Measurements from ENCODE around the gene CDKAL1.

The CDKAL1 gene

GRCh38 chr6:21219856-21220255 lies 685.6 kb downstream of the CDKAL1 start:
- no peak overlapping the region for H2BK15ac ChIP-seq (ENCODE audit: low read depth, poor library complexity, severe bottlenecking)
- 93% methylated on average over 3 of the region's 7 CpGs for WGBS
- H2AK5ac ChIP-seq (ENCODE audit: low read length, severe bottlenecking), result no peak overlapping the region
- H3K27ac ChIP-seq (ENCODE audit: low read length, poor library complexity, severe bottlenecking), result no peak overlapping the region
- no peaks in the 10 kb centered on the region for H3K79me1 ChIP-seq (replicated peaks; ENCODE audit: low read length, poor library complexity, severe bottlenecking)
- H3K23ac ChIP-seq (ENCODE audit: low read length in 2 of 2), result no peak overlapping the region
- no peak overlapping the region for H3K18ac ChIP-seq (ENCODE audit: low read depth in 1 of 2, low read length in 2 of 2)
- no peak overlapping the region for H2BK12ac ChIP-seq (ENCODE audit: low read length in 2 of 2)
- no peaks in the 10 kb centered on the region for H3K27me3 ChIP-seq (ENCODE audit: control insufficient read depth in 1 of 2, insufficient read depth in 1 of 2, low read length in 2 of 2)
- H2BK120ac ChIP-seq (ENCODE audit: low read depth, low read length), result no peak overlapping the region
- no peak overlapping the region for H3K4me2 ChIP-seq (ENCODE audit: low read length, poor library complexity, severe bottlenecking)
- peaks cover 0 to 4% of the 10 kb centered on the region in 2 experiments for H3K36me3 ChIP-seq (ENCODE audit: control insufficient read depth in 1 of 2, insufficient read depth in 2 of 2, low read depth in 1 of 2, low read length in 2 of 2)
- no peak for DNase-seq
- no peak overlapping the region for H4K91ac ChIP-seq (ENCODE audit: low read length)
- no peak overlapping the region for H3K14ac ChIP-seq (ENCODE audit: low read length in 2 of 2)
- H3K4me3 ChIP-seq (ENCODE audit: insufficient read depth in 1 of 2, low read depth in 1 of 2, low read length in 2 of 2), result no peak overlapping the region
- no peak overlapping the region for H2BK5ac ChIP-seq (ENCODE audit: low read depth, low read length, poor library complexity, severe bottlenecking)
- peaks cover 21% of the 10 kb centered on the region for H3K9me3 ChIP-seq (ENCODE audit: control insufficient read depth, low read length)
- no peak overlapping the region for H3K4ac ChIP-seq (ENCODE audit: low read depth in 1 of 2, low read length in 2 of 2)
- H4K8ac ChIP-seq (ENCODE audit: low read length), result no peak overlapping the region
- no peak overlapping the region for H2AFZ ChIP-seq (ENCODE audit: low read depth, low read length)
- H3K9ac ChIP-seq (ENCODE audit: low read length), result no peak overlapping the region
- H3K4me1 ChIP-seq (ENCODE audit: control insufficient read depth, insufficient read depth, low read depth, low read length), result no peaks in the 10 kb centered on the region

GRCh38 chr6:21220271-21220987 lies 686.2 kb downstream of the CDKAL1 start:
- no peak overlapping the region for H2BK12ac ChIP-seq (ENCODE audit: low read length in 2 of 2)
- peaks cover 0 to 9% of the 10 kb centered on the region in 2 experiments for H3K36me3 ChIP-seq (ENCODE audit: control insufficient read depth in 1 of 2, insufficient read depth in 2 of 2, low read depth in 1 of 2, low read length in 2 of 2)
- H2BK15ac ChIP-seq (ENCODE audit: low read depth, poor library complexity, severe bottlenecking), result no peak overlapping the region
- H3K79me1 ChIP-seq (replicated peaks; ENCODE audit: low read length, poor library complexity, severe bottlenecking), result no peaks in the 10 kb centered on the region
- no peaks in the 10 kb centered on the region for H3K27me3 ChIP-seq (ENCODE audit: control insufficient read depth in 1 of 2, insufficient read depth in 1 of 2, low read length in 2 of 2)
- H3K23ac ChIP-seq (ENCODE audit: low read length in 2 of 2), result no peak overlapping the region
- no peak for DNase-seq
- H3K27ac ChIP-seq (ENCODE audit: low read length, poor library complexity, severe bottlenecking), result no peak overlapping the region
- no peak overlapping the region for H3K14ac ChIP-seq (ENCODE audit: low read length in 2 of 2)
- H3K9ac ChIP-seq (ENCODE audit: low read length), result no peak overlapping the region
- no peak overlapping the region for H3K4ac ChIP-seq (ENCODE audit: low read depth in 1 of 2, low read length in 2 of 2)
- H3K18ac ChIP-seq (ENCODE audit: low read depth in 1 of 2, low read length in 2 of 2), result no peak overlapping the region
- no peak overlapping the region for H2AK5ac ChIP-seq (ENCODE audit: low read length, severe bottlenecking)
- peaks cover 23% of the 10 kb centered on the region for H3K9me3 ChIP-seq (ENCODE audit: control insufficient read depth, low read length)
- no peak overlapping the region for H2BK120ac ChIP-seq (ENCODE audit: low read depth, low read length)
- 97% methylated on average over 4 of the region's 5 CpGs for WGBS
- no peak overlapping the region for H2BK5ac ChIP-seq (ENCODE audit: low read depth, low read length, poor library complexity, severe bottlenecking)
- no peak overlapping the region for H3K4me2 ChIP-seq (ENCODE audit: low read length, poor library complexity, severe bottlenecking)
- no peak overlapping the region for H3K4me3 ChIP-seq (ENCODE audit: insufficient read depth in 1 of 2, low read depth in 1 of 2, low read length in 2 of 2)
- H4K91ac ChIP-seq (ENCODE audit: low read length), result no peak overlapping the region
- no peak overlapping the region for H2AFZ ChIP-seq (ENCODE audit: low read depth, low read length)
- H4K8ac ChIP-seq (ENCODE audit: low read length), result no peak overlapping the region
- no peaks in the 10 kb centered on the region for H3K4me1 ChIP-seq (ENCODE audit: control insufficient read depth, insufficient read depth, low read depth, low read length)

- no peak overlapping the region for H3K9ac ChIP-seq (ENCODE audit: low read length)
- no peak overlapping the region for H2AK5ac ChIP-seq (ENCODE audit: low read length, severe bottlenecking)
- no peak for DNase-seq
- H3K36me3 ChIP-seq (ENCODE audit: control insufficient read depth in 1 of 2, insufficient read depth in 2 of 2, low read depth in 1 of 2, low read length in 2 of 2), result peaks cover 0 to 9% of the 10 kb centered on the region in 2 experiments
- H3K79me1 ChIP-seq (replicated peaks; ENCODE audit: low read length, poor library complexity, severe bottlenecking), result no peaks in the 10 kb centered on the region
- H4K8ac ChIP-seq (ENCODE audit: low read length), result no peak overlapping the region
- no peak overlapping the region for H3K4me2 ChIP-seq (ENCODE audit: low read length, poor library complexity, severe bottlenecking)
- H3K4me3 ChIP-seq (ENCODE audit: insufficient read depth in 1 of 2, low read depth in 1 of 2, low read length in 2 of 2), result no peak overlapping the region
- no peak overlapping the region for H2AFZ ChIP-seq (ENCODE audit: low read depth, low read length)
- H2BK15ac ChIP-seq (ENCODE audit: low read depth, poor library complexity, severe bottlenecking), result no peak overlapping the region
- peak overlapping the region in 1 of 2 experiments; percentile 19 for H3K18ac ChIP-seq (ENCODE audit: low read depth in 1 of 2, low read length in 2 of 2)
- H3K4ac ChIP-seq (ENCODE audit: low read depth in 1 of 2, low read length in 2 of 2), result peak overlapping the region in 1 of 2 experiments; percentile 11
- H3K23ac ChIP-seq (ENCODE audit: low read length in 2 of 2), result no peak overlapping the region
- H3K9me3 ChIP-seq (ENCODE audit: control insufficient read depth, low read length), result peaks cover 23% of the 10 kb centered on the region
- no peak overlapping the region for H2BK120ac ChIP-seq (ENCODE audit: low read depth, low read length)
- 83% methylated on average over 6 of the region's 7 CpGs for WGBS
- no peak overlapping the region for H2BK12ac ChIP-seq (ENCODE audit: low read length in 2 of 2)
- no peak overlapping the region for H4K91ac ChIP-seq (ENCODE audit: low read length)
- H3K4me1 ChIP-seq (ENCODE audit: control insufficient read depth, insufficient read depth, low read depth, low read length), result no peaks in the 10 kb centered on the region
- peak overlapping the region in 1 of 2 experiments; percentile 37 for H3K14ac ChIP-seq (ENCODE audit: low read length in 2 of 2)
- H3K27ac ChIP-seq (ENCODE audit: low read length, poor library complexity, severe bottlenecking), result no peak overlapping the region
- no peak overlapping the region for H2BK5ac ChIP-seq (ENCODE audit: low read depth, low read length, poor library complexity, severe bottlenecking)
- H3K27me3 ChIP-seq (ENCODE audit: control insufficient read depth in 1 of 2, insufficient read depth in 1 of 2, low read length in 2 of 2), result no peaks in the 10 kb centered on the region
Observed at GRCh38 chr6:21222656-21223055, 688.4 kb downstream of the CDKAL1 start.

- no peak overlapping the region for H3K14ac ChIP-seq (ENCODE audit: low read length in 2 of 2)
- peaks cover 2% of the 10 kb centered on the region for H3K4me1 ChIP-seq (ENCODE audit: control insufficient read depth, insufficient read depth, low read depth, low read length)
- H2BK12ac ChIP-seq (ENCODE audit: low read length in 2 of 2), result no peak overlapping the region
- no peaks in the 10 kb centered on the region for H3K79me1 ChIP-seq (replicated peaks; ENCODE audit: low read length, poor library complexity, severe bottlenecking)
- H3K4ac ChIP-seq (ENCODE audit: low read depth in 1 of 2, low read length in 2 of 2), result no peak overlapping the region
- no peak overlapping the region for H4K8ac ChIP-seq (ENCODE audit: low read length)
- no peak for DNase-seq
- no peak overlapping the region for H3K9ac ChIP-seq (ENCODE audit: low read length)
- H3K18ac ChIP-seq (ENCODE audit: low read depth in 1 of 2, low read length in 2 of 2), result no peak overlapping the region
- H2BK5ac ChIP-seq (ENCODE audit: low read depth, low read length, poor library complexity, severe bottlenecking), result no peak overlapping the region
- H2AFZ ChIP-seq (ENCODE audit: low read depth, low read length), result no peak overlapping the region
- H3K4me3 ChIP-seq (ENCODE audit: insufficient read depth in 1 of 2, low read depth in 1 of 2, low read length in 2 of 2), result no peak overlapping the region
- H3K36me3 ChIP-seq (ENCODE audit: control insufficient read depth in 1 of 2, insufficient read depth in 2 of 2, low read depth in 1 of 2, low read length in 2 of 2), result peaks cover 3 to 9% of the 10 kb centered on the region in 2 experiments
- WGBS, result 97% methylated on average over 4 of the region's 5 CpGs
- no peak overlapping the region for H2AK5ac ChIP-seq (ENCODE audit: low read length, severe bottlenecking)
- no peaks in the 10 kb centered on the region for H3K27me3 ChIP-seq (ENCODE audit: control insufficient read depth in 1 of 2, insufficient read depth in 1 of 2, low read length in 2 of 2)
- H3K27ac ChIP-seq (ENCODE audit: low read length, poor library complexity, severe bottlenecking), result no peak overlapping the region
- H3K9me3 ChIP-seq (ENCODE audit: control insufficient read depth, low read length), result peaks cover 13% of the 10 kb centered on the region
- H3K4me2 ChIP-seq (ENCODE audit: low read length, poor library complexity, severe bottlenecking), result no peak overlapping the region
- H3K23ac ChIP-seq (ENCODE audit: low read length in 2 of 2), result no peak overlapping the region
- H4K91ac ChIP-seq (ENCODE audit: low read length), result no peak overlapping the region
- no peak overlapping the region for H2BK120ac ChIP-seq (ENCODE audit: low read depth, low read length)
- H2BK15ac ChIP-seq (ENCODE audit: low read depth, poor library complexity, severe bottlenecking), result no peak overlapping the region
Observed at GRCh38 chr6:21225912-21226311, 691.7 kb downstream of the CDKAL1 start.

All from mesenchymal stem cell (in vitro differentiated cells and primary cell).